IPS-NIHi7 (cell line): ENCODE measurements around the gene CDC42SE2.
A peak's percentile ranks its signal among the peaks of the same experiment; 100 is the strongest.
"Not testable (repeated sequence)": the region's sequence is repeated elsewhere in the genome, so short reads cannot be mapped to it uniquely, and the experiment has no call there.

Experiments used
- DNase-seq: peaks from one replicate; pipeline ENCODE4 v3.0.0; 2012; ENCODE audit warnings: mixed read lengths; ENCODE audit errors: extremely low spot score

Gene CDC42SE2

DNA sequence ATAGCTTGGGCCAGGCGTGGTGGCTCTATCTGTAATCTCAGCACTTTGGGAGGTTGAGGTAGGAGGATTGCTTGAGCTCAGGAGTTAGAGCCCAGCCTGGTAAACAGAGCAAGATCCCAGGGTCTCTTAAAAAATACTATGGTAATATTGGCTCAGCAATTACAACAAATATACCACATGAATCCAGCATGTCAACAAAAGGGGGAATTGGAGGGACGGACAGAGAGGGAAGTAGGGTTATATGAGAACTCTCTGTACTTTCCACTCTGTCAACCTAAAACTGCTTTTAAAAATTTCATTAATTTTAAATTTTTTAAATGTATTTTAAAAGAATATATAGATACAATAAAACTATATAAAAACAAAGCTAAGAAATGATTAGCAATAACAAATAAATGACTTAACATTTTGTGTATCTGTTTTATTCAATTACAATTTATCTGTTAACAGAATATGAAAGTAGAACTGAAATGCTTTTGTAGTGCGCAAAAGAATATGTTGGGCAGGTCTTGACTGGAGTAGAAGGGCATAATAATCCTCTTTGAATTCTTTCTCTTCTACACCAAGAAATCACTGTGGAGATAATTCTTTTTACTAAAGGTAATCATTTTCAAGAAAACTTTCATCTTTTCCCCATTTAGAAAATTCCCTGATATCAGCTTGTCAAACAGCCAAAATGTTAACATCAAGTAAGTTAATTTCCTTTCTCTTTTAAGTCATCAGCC lies 12.9 kb upstream of the CDC42SE2 start:
- no peak for DNase-seq

DNA sequence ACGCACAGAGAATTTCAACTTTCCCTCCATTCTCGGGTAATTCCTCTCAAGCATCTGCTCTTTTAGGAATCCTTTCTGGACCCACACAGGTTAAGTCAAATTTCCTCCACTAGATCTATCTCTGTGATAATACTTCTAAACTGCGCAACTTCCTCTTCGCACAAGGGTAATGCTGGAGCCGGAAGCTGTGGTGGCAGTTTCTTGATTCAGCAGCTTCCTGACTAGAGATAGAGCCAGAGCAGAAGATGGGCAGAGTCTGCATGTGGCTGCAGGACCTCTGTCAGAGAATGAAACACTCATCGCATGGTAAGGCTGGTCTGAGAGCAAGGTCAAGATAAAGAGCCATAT lies 11.1 kb upstream of the CDC42SE2 start:
- no peak for DNase-seq

DNA sequence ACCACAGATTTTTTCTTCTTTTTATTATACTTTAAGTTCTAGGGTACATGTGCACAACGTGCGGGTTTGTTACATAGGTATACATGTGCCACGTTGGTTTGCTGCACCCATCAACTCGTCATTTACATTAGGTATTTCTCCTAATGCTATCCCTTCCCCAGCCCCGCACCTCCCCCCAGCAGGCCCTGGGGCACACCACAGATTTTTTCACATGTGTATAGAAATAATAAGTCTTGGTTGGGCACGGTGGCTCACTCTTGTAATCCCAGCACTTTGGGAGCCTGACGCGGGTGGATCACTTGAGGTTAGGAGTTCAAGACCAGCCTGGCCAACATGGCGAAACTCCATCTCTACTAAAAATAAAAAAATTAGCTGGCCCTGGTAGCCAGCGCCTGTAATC lies 9.8 kb upstream of the CDC42SE2 start:
- not testable (repeated sequence) for DNase-seq

DNA sequence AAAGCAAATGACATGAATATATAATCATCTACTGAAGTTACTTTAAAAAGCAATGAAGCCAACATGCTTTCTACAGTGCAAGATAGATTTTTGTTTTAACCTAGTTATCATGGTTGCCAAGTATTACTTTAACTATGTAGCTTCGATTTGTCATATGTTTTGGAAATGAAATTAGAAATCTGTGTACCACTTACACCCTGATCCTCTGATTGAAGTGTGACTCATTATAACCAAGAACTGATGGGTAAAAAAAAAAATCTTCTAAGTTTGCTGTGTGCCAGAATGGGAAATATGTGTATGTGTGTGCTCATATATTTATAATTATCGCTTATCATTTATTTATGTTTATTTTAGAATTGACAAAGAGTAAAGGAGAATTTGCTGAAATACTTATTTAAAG lies 9.1 kb upstream of the CDC42SE2 start:
- no peak for DNase-seq

DNA sequence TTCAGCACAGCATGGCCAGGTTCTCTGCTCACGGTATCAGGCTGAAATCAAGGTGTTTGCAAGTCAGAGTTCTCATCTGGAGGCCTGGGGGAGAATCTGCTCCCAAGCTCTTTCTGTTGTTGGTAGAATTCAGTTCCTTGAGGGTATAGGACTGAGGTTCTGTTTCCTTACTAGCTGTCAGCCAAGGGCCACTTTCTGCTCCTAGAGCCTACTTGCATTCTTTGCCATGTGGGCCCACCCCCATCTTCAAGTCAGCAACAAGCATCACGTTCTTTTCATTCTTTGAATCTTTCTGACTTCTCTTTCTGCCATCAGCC lies 7.4 kb upstream of the CDC42SE2 start:
- no peak for DNase-seq

DNA sequence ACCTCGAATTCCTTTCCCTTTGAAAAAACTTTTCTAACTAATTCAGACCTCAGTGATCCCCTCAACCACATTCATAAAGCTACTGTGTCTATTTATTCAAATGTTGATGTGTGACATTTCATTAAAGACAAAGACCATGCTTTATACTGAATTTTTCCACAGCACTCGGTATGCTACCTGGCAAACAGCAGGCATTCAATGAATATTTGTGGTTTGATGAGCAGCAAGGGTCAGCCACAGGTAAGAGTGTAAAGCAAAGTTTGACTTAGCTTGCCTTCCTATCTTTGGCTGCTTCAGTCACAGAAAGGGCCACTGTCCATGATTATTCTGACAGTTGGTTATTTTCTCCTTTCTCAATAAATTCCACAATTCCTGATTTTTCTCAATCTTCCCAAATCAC lies 5.1 kb upstream of the CDC42SE2 start:
- no peak for DNase-seq

DNA sequence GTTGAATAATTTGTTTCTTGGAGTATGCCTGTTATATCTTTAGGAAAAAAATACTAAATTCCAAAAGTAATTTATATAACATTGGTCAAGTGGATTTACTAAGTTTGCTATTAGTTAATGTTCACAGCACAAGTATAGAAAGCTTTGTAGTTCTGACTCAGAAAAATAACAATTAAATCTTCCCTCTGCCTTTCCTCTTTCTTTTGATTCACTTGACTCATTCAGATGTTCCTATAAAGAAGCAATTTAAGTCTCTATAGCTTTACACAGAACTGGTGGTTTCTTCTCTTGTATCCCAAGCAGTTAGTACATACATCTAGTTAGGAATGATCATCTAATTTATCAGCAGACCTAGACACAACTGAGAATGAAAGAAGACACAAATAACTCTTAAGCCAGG lies 4.5 kb upstream of the CDC42SE2 start:
- no peak for DNase-seq

DNA sequence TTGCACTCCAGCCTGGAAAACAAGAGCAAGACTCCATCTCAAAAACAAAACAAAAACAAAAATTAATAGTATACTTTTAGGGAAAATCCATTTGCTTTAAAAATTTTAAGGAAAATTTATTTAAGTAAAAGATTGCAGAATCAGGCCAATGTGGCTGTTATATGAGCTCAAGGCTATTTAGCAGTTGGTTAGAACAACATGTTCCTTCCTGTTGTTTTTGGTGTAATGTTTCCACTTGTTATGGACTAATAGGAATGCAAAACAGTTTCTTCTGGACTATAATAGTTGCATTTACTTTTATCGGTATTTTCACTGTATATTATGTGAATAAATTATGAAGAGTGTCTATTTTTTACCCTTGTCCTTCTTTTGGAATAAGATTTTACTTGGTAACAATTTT lies 3.0 kb upstream of the CDC42SE2 start:
- no peak for DNase-seq

DNA sequence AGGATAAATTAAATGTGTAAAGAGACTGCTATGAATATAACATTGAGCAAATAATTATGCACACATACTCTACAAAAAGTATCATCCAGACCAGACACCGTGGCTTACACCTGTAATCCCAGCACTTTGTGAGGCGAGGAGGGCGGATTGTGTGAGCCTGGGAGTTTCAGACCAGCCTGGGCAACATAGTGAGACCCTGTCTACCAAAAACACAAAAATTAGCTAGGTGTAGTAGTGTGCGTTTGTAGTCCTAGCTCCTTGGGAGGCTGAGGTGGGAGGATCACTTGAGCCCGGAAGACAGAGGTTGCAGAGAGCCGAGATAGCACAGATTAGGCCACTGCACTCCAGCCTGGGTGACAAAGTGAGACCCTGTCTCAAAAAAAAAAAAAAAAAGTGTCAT lies 2.4 kb upstream of the CDC42SE2 start:
- DNase-seq: no peak

DNA sequence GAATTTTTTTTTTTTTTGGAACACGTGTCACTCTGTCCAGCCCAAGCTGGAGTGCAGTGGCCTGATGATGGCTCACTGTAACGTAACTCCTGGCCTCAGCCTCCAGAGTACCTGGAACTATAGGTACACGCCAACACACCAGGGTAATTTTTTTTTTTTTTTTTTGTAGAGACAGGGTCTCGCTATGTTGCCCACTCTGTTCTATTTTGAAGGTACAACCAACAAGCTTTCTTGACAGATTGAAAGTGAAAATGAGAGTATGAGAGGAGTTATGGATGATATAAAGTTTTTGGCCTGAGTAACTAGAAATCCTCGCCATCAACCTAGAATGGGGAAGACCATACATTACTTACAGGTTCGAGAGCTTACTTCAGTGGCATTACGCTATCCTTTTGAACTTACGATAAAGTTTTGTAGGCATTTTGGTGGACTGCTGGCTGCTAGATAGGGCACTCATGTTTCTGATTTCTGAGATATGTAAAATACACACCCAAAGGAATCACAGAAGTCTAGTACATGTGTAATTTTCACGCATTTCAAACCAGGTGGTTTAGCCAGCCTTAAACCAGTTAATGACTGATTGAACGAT lies 806 bp upstream of the CDC42SE2 start:
- no peak for DNase-seq

DNA sequence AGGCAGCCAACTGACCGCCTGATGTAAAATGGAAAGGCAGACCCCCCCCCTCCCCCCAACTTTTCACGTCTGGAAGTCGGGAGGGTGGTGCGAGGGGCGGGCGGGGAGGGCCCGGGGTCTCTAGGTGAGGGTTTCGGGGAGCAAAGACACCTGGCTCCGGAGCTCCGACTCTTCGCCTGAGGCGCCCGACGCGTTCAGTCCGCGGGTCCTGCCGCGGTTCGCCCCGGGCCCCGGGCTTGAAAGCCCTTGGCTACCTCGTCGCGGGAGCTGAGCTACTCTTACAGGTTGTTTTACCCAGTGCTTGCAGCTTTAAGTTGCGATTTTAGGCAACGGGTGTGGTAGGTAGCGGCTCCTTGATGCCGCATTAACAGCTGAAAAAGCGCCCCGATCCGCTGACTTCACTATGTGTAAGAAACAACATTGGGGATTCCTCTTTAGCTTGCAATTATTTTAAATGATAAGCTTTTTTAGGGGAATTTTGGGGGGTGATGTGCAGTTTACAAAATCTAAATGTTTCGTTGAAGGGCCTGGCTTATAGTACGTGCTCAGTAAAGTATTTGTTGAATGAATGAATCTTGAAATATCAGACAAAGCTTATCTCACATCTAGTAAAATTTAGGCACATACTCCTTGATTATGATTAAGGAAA lies 722 bp downstream of the CDC42SE2 start:
- peak; percentile 28 for DNase-seq

DNA sequence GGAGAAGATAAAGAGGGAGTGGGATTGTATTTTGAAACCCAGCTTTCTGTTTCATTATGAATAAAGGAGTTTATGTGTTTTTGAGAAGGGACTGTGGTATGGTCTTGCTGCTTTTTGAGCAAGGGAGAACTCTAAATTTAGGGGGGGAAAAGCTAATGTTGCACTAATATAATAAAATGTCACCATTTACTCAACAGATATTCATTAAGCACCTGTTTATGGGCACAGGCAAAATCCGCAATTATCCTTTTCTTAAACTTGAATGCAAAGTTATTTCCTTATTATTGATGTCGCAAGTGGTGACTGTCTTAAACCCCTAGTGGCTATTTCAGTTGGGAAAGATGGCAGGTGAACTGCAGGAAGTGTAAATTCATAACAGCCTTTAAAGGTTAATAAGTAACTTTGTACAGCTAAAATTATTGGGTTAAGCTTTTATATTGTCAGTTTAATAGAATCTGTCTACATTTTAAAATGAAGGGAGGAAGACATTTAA lies 1.5 kb downstream of the CDC42SE2 start:
- DNase-seq: no peak

DNA sequence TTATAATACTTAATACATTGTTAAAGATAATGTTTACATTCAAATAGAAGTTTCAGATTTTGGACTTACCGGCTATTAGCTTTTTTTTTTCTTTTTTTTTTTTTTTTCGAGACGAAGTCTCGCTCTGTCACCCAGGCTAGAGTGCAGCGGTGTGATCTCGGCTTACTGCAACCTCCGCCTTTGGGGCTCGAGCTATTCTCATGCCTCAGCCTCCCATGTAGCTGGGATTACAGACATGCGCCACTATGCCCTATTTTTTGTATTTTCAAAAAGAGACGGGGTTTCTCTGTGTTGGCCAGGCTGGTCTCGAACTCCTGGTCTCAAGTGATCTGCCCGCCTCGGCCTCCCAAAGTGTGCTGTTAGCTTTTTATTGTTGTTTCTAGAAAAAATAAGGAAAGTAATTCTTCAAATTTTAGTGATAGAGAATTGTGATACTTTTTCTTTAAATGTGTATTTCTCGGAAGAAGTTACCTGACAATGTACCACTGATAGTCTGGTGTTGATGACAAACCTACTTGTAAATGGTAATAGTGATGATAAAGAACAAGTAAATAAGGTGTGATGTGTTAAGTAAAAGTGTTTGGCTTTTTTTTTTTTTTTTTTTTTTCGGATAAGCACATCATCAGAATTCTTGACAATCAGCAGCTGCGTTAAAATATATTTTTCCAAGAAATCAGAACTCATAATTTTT lies 2.7 kb downstream of the CDC42SE2 start:
- DNase-seq: no peak

DNA sequence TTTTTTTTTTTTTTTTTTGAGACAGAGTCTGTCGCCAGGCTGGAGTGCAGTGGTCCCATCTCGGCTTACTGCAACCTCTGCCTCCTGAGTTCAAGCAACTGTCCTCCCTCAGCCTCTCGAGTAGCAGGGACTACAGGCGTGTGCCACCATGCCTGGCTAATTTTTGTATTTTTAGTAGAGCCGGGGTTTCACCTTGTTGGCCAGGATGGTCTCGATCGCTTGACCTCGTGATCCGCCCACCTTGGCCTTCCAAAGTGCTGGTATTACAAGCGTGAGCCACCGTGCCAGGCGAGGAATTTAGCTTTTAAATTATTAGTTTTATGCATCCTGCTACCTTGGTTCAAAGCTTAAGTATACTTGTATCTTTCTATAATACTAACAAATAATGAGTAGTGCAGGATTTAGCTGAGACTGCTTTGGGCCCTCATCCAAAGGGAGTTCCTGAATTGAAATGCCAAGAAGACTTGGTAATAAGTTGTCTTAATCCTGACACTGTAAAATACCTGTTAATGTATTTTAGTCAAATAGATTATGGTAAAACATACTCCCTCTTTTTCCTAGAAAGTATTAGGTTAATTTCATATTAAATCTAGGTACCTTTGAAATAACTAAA lies 5.0 kb downstream of the CDC42SE2 start:
- no peak for DNase-seq

DNA sequence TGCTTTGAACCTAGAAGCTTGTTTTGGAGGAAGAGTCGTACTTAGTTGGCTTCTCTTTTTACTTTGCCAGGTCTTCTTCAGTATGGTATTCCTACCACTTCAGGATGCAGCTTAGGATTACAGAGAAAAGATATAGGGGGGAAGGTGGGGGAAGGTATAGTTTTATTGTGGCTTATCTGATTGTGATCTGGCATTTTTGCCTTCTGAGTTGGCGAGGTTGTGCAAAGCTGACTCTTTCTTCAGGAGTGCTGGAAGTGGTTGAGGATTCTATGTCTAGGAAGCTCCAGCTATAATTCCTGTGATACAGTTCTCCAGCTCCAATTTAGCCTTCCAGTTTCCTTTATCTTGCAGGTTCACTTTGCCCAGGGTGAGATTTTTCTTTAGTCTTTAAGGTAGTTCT lies 7.0 kb downstream of the CDC42SE2 start:
- DNase-seq: no peak

DNA sequence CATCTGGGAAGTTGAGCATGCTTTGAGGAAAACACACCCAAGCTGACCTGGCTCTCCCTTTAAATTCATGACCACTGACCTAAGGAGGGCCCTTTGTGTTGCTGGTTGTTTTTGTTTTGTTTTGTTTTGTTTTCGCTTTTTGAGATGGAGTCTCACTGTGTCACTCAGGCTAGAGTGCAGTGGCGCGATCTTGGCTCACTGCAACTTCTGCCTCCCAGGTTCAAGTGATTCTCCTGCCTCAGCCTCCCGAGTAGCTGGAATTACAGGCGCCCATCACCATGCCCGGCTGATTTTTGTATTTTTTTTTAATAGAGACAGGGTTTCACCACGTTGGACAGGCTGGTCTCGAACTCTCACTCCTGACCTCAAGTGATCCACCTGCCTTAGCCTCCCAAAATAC lies 8.0 kb downstream of the CDC42SE2 start:
- not testable (repeated sequence) for DNase-seq

DNA sequence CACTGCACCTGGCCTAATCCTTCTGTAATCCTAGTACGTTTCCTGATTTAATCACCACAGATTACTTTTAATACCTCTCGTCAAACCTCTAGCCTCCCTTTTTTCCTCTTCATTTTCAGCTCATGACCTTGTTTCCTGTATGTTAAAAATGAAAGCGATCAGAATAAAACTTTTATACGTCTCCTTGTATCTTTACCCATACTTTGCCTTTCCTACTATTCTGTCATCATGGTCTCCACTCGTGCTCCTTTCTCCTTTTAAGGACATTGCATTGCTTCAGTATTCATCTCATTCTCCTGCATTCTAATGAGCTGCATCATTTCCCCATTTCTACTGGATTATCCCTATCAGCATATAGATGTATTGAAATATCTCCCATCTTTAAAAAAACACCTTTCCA lies 8.5 kb downstream of the CDC42SE2 start:
- no peak for DNase-seq

DNA sequence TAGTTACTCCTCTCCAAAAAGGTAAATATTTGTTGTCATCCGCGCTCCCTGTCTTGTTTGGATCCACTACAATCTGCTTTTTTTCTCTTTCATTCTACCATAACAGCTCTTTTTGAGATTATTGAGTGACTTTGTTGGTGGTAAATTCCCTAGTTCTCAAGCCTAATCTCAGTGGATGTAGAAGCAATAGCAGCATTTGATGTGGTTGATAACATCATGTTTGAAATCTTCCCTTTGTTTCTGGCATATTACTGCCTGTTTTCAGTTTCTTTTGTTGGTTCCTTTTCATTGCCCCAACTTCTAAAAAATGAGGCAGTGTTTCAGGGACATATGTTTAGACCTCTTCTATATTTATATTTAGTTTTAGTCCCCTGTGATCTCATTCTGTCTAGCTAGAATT lies 8.9 kb downstream of the CDC42SE2 start:
- no peak for DNase-seq

DNA sequence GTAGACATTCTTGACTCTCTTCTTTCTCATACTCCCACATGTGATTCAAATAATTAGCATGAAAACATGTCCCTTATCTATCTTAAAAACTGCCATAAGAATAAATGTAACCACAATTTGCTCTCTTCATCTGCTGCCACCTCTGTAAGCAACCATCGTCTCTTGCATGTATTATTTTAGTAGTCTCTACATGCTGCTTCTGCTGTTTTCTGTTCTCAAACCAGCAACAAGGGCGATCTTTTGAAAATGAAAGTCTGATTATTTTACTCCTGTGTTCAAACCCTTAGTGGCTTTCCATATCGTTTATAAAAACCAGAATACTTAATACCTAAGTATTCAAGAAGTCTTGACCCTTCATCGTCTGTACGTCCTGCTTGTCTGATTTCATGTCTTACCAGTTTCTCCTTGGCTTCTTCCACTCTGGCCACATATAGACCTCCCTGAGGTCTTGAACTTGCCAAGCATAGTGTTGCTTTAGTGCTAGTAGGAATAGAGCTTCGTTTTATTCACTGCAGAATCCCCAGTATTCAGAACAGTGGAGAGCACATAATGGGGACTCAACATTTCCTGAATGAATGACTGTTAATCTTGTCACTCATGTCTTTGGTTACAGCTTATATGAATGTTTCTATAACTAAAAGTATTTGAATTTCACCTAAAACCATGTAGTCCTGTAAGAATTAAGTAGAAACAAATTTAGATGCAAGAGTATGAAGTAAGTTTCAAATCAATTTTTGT lies 10.6 kb downstream of the CDC42SE2 start:
- DNase-seq: no peak

DNA sequence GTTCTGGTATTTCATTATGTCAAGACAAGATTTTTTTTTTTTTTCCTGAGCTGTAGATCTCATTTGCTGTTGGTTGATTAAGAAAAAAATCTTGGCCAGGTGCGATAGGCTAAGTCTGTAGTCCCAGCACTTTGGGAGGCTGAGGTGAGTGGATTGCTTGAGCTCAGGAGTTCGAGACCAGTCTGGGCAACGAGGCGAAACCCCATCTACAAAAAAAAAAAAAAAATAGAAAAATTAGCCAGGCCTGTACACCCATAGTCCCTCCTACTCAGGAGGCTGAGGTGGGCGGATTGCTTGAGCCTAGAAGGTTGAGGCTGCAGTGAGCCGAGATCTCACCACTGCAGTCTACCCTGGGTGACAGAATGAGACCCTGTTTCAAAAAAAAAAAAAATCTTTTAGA lies 12.2 kb downstream of the CDC42SE2 start:
- DNase-seq: no peak

DNA sequence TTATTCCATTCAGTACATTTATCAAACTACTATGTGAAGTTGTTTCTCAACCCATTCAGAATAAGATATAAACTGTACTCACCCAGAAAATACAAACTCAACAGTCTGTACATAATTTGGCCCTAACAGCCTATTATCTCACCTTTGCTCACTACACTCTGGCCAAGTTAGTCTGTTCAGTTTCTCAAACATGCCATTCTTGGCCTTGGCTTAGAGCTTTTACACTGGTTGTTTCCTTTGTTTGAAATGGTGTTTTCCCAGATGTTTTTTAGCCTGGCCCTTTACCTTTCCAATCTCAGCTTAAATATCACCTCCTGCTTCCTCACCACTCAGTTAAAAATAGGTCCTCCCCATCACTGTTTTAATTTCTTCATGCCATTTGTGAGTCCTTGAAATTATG lies 13.6 kb downstream of the CDC42SE2 start:
- DNase-seq: no peak
